NCI-H82 treated with DMSO at 0.1 percent for 48 hours (cell line): ENCODE results near the gene OTX2.

Source experiments
- DNase-seq: peaks from one replicate; lab custom pipeline; 2025; ENCODE audit not compliant: unreplicated experiment; lab: John Stamatoyannopoulos, UW

The OTX2 gene

GRCh38 chr14:56810147-56810719, at the start of gene OTX2:
Gene OTX2, minus strand, starts transcription at chr14:56810479. Its CDS starts 5,023 bp downstream, at chr14:56805456.
- peak; percentile 100 for DNase-seq

- no peak for DNase-seq
Measured at GRCh38 chr14:56858422-56858821, 48.1 kb upstream of the OTX2 start.

GRCh38 chr14:56857216-56857615, 46.9 kb upstream of the OTX2 start:
- DNase-seq, result no peak

GRCh38 chr14:56855891-56856461, 45.7 kb upstream of the OTX2 start:
- no peak for DNase-seq

- no peak for DNase-seq
Measured at GRCh38 chr14:56854325-56854724, 44.0 kb upstream of the OTX2 start.

GRCh38 chr14:56846970-56847930, 37.0 kb upstream of the OTX2 start:
- DNase-seq, result no peak

GRCh38 chr14:56844406-56845002, 34.2 kb upstream of the OTX2 start:
- DNase-seq, result no peak

GRCh38 chr14:56841611-56842010, 31.3 kb upstream of the OTX2 start:
- no peak for DNase-seq

- no peak for DNase-seq
Measured at GRCh38 chr14:56840221-56840620, 29.9 kb upstream of the OTX2 start.

GRCh38 chr14:56829151-56829550, 18.9 kb upstream of the OTX2 start:
- no peak for DNase-seq

- DNase-seq, result no peak
Measured at GRCh38 chr14:56826214-56826613, 15.9 kb upstream of the OTX2 start.

- no peak for DNase-seq
Measured at GRCh38 chr14:56821805-56822610, 11.7 kb upstream of the OTX2 start.

- DNase-seq, result no peak
Measured at GRCh38 chr14:56821177-56821576, 10.9 kb upstream of the OTX2 start.

- no peak for DNase-seq
Measured at GRCh38 chr14:56817396-56817921, 7.2 kb upstream of the OTX2 start.

GRCh38 chr14:56816574-56817391, 6.5 kb upstream of the OTX2 start:
- DNase-seq, result no peak

GRCh38 chr14:56815745-56816144, 5.5 kb upstream of the OTX2 start:
- DNase-seq, result no peak

GRCh38 chr14:56814969-56815700, 4.9 kb upstream of the OTX2 start:
- DNase-seq, result no peak

- DNase-seq, result peak; percentile 99
Measured at GRCh38 chr14:56814519-56814959, 4.3 kb upstream of the OTX2 start.

- peak; percentile 99 for DNase-seq
Measured at GRCh38 chr14:56813143-56813551, 2.9 kb upstream of the OTX2 start.
